ENCODE measurements around the gene ASIC4. TPM values are rescaled to one million over a fixed set of nuclear protein-coding genes. Genes with fewer than 3 reads are reported as not detected.
A peak's percentile ranks its signal among the peaks of the same experiment; 100 is the strongest.

The ASIC4 gene
- total and polyA plus RNA-seq, 2 donors from 2014 or later = not detected

DNA sequence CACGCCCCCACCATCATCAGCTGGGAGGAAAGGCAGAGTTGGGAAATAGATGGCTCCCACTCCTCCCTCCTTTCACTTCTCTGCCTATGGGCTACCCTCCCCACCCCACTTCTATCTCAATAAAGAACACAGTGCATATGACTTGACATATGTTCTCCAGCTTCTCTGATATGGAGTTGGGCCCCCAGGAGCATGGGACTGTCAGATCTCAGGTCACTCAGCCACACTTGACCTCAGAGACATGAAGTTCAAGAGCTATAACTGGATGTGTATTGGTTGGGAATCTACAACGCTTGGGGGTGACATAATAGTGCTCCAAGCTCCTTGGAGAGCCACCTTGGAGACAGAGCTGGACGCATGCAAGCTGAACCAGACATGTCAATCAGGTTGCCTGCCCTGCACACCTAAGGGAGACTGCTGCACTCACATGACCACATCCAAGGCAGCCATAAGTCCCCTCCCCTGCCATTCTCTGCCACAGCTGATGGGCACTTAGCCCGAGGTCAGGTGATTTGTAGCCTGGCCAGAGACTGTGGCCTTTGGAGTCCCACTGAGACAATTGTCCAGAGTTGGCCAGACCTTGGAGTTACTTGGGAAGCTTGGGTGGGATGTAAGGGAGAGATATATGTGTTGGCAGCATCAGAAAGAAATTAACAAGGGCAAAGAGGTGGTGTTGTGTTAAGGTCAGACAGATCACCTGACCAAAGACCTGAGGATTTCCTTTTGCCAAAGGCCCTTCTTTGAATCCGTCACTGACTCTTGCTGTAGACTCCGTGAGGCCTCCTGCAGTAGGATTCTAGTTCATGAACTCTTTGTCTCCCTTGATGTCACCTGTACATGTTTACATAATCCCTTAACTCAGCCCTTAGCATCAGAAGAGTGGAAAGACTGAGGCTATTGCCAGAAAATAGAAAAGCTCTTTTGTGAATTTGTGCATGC lies 61.6 kb downstream of the ASIC4 start:
- Histone ChIP-seq H3K9ac (ENCODE audit: low read length in 3 of 3) (no peak overlapping the region), H3K36me3 (ENCODE audit: control insufficient read depth in 2 of 3, insufficient read depth in 3 of 3, low read length in 3 of 3) (no peaks in the 10 kb centered on the region), H3K27ac (ENCODE audit: low read depth in 2 of 2, low read length in 2 of 2) (no peak overlapping the region), H3K27me3 (ENCODE audit: control insufficient read depth, insufficient read depth, low read length) (no peaks in the 10 kb centered on the region), H3K4me3 (ENCODE audit: low read length in 3 of 3) (no peak overlapping the region), H3K9me3 (ENCODE audit: control insufficient read depth in 2 of 3, insufficient read depth in 1 of 3, low read length in 3 of 3) (no peaks in the 10 kb centered on the region), H3K4me1 (ENCODE audit: control insufficient read depth in 2 of 3, insufficient read depth in 2 of 3, low read depth in 1 of 3, low read length in 3 of 3) (peaks cover 0 to 4% (median 0%) of the 10 kb centered on the region in 3 donors)
- no peak for DNase-seq
- TF ChIP-seq, protein P1, sequence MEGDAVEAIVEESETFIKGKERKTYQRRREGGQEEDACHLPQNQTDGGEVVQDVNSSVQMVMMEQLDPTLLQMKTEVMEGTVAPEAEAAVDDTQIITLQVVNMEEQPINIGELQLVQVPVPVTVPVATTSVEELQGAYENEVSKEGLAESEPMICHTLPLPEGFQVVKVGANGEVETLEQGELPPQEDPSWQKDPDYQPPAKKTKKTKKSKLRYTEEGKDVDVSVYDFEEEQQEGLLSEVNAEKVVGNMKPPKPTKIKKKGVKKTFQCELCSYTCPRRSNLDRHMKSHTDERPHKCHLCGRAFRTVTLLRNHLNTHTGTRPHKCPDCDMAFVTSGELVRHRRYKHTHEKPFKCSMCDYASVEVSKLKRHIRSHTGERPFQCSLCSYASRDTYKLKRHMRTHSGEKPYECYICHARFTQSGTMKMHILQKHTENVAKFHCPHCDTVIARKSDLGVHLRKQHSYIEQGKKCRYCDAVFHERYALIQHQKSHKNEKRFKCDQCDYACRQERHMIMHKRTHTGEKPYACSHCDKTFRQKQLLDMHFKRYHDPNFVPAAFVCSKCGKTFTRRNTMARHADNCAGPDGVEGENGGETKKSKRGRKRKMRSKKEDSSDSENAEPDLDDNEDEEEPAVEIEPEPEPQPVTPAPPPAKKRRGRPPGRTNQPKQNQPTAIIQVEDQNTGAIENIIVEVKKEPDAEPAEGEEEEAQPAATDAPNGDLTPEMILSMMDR (IDR thresholded peaks at IDR 0.05; ENCODE audit: borderline replicate concordance, extremely low read depth, insufficient read depth) = no peak
- no peak for FAIRE-seq
- intact Hi-C loops (cut with DNase I) = no loop called here

DNA sequence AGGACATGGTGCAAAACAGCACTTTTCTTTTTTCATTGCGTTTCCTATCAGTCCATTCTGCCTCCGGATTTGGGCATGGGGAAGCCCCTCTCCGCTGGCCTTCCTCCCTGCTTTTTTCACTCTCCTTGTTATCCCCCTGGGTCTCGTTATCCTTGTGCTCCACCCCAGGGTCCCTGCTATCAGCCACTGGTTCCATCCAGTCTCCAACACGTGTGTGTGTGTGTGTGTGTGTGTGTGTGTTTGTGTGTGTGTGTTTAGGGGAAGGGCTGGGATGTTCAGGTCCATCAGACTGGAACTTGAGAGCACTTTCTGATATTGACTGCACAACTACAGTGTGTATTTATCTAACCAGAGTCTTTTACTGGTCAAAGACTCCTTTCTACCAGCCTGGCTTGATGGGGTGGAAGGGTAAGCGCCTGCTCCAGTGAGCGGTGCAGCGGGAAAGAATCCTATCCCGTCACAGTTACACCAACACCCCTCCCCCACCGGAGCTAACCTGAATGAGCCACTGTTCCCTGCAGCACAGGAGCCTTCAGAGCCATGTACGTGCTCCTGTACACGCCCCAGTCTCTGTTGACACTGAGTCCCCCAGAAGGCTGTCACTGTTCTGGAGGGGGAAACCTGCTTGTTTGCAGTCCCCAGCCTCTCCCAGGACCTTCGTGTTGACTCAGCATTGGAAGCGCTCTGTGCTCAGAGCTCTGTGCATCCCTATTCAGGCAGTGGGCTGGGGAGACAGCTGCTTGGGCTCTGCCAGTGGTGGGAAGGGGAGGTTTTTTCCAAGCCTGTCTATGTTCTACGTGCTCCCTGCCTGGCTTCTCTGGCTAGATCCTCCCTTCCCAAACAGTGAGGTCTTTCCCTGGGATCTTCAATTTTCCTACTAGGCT lies 62.5 kb downstream of the ASIC4 start:
- intact Hi-C loops (cut with DNase I) = no loop called here
- DNase-seq (peak in 4 of 5 donors; percentile 89 to 92 (median 91)), FAIRE-seq (no peak)
- TF ChIP-seq, protein P1 (IDR thresholded peaks at IDR 0.05; ENCODE audit: borderline replicate concordance, extremely low read depth, insufficient read depth) = no peak
- no peak overlapping the region for H3K4me3 ChIP-seq (ENCODE audit: low read length in 3 of 3)
- no peak overlapping the region for H3K27ac ChIP-seq (ENCODE audit: low read depth in 2 of 2, low read length in 2 of 2)
- no peak overlapping the region for H3K9ac ChIP-seq (ENCODE audit: low read length in 3 of 3)
- no peaks in the 10 kb centered on the region for H3K36me3 ChIP-seq (ENCODE audit: control insufficient read depth in 2 of 3, insufficient read depth in 3 of 3, low read length in 3 of 3)
- H3K27me3 ChIP-seq (ENCODE audit: control insufficient read depth, insufficient read depth, low read length) = no peaks in the 10 kb centered on the region
- no peaks in the 10 kb centered on the region for H3K9me3 ChIP-seq (ENCODE audit: control insufficient read depth in 2 of 3, insufficient read depth in 1 of 3, low read length in 3 of 3)
- H3K4me1 ChIP-seq (ENCODE audit: control insufficient read depth in 2 of 3, insufficient read depth in 2 of 3, low read depth in 1 of 3, low read length in 3 of 3) = peaks cover 0 to 3% (median 0%) of the 10 kb centered on the region in 3 donors

GRCh38 chr2:219578811-219579613 lies 64.7 kb downstream of the ASIC4 start:
- DNase-seq (peak in 2 of 5 donors; percentile 40 to 51), FAIRE-seq (no peak)
- H3K27ac ChIP-seq (ENCODE audit: low read depth in 2 of 2, low read length in 2 of 2) = no peak overlapping the region
- H3K9me3 ChIP-seq (ENCODE audit: control insufficient read depth in 2 of 3, insufficient read depth in 1 of 3, low read length in 3 of 3) = no peaks in the 10 kb centered on the region
- no peak overlapping the region for H3K9ac ChIP-seq (ENCODE audit: low read length in 3 of 3)
- no peaks in the 10 kb centered on the region for H3K4me1 ChIP-seq (ENCODE audit: control insufficient read depth in 2 of 3, insufficient read depth in 2 of 3, low read depth in 1 of 3, low read length in 3 of 3)
- intact Hi-C loops (cut with DNase I) = no loop called here
- H3K36me3 ChIP-seq (ENCODE audit: control insufficient read depth in 2 of 3, insufficient read depth in 3 of 3, low read length in 3 of 3) = no peaks in the 10 kb centered on the region
- TF ChIP-seq, protein P1 (IDR thresholded peaks at IDR 0.05; ENCODE audit: borderline replicate concordance, extremely low read depth, insufficient read depth) = no peak
- H3K27me3 ChIP-seq (ENCODE audit: control insufficient read depth, insufficient read depth, low read length) = no peaks in the 10 kb centered on the region
- no peak overlapping the region for H3K4me3 ChIP-seq (ENCODE audit: low read length in 3 of 3)
